GM23338 (cell line): ENCODE measurements around the gene CDH12.

Source experiments
- CREB1 ChIP-seq: fragments of 250-450 bp; sonication (Bioruptor Pico); IDR thresholded peaks from 2 replicates; pipeline ENCODE4 v1.5.0; 2020; ENCODE audit warnings: low read depth, mild to moderate bottlenecking, moderate library complexity
- CTCF ChIP-seq, 2 experiments: fragments of 200-600 bp in 1 of 2; sonication (generic) in 1 of 2; conservative IDR thresholded peaks; 2 replicates each; pipeline versions ENCODE4 v1.5.1 to v1.6.1; 2016 to 2017; ENCODE audit warnings: antibody characterized with exemption in 2 of 2, low read depth in 2 of 2, mild to moderate bottlenecking in 2 of 2, moderate library complexity in 1 of 2
- ETS1 ChIP-seq: IDR thresholded peaks from 2 replicates; pipeline ENCODE4 v1.6.1; 2016; ENCODE audit warnings: antibody characterized with exemption
- EZH2 ChIP-seq: fragments of 200-600 bp; sonication (generic); IDR thresholded peaks from one replicate; pipeline ENCODE4 v1.8.0; 2017; ENCODE audit warnings: antibody characterized with exemption, mild to moderate bottlenecking, low read depth; ENCODE audit not compliant: unreplicated experiment
- EZH2phosphoT487 ChIP-seq: fragments of 200-600 bp; sonication (generic); IDR thresholded peaks from one replicate; pipeline ENCODE4 v1.8.1; 2018; ENCODE audit warnings: antibody characterized with exemption; ENCODE audit not compliant: unreplicated experiment
- JUNB ChIP-seq: IDR thresholded peaks from one replicate; pipeline ENCODE4 v1.6.1; 2016; ENCODE audit warnings: antibody characterized with exemption; ENCODE audit not compliant: unreplicated experiment
- NANOG ChIP-seq: IDR thresholded peaks from 2 replicates; pipeline ENCODE4 v1.6.1; 2016; ENCODE audit warnings: antibody characterized with exemption, borderline replicate concordance
- POLR2AphosphoS5 ChIP-seq: IDR thresholded peaks from 2 replicates; pipeline ENCODE4 v1.6.1; 2016; ENCODE audit warnings: antibody characterized with exemption, low read depth
- REST ChIP-seq: IDR thresholded peaks from one replicate; pipeline ENCODE4 v1.6.1; 2018; ENCODE audit warnings: antibody characterized with exemption; ENCODE audit not compliant: unreplicated experiment
- STAT1 ChIP-seq: IDR thresholded peaks from one replicate; pipeline ENCODE4 v1.6.1; 2016; ENCODE audit warnings: antibody characterized with exemption; ENCODE audit not compliant: unreplicated experiment

- no peak for TF ChIP-seq POLR2AphosphoS5
- no peak for TF ChIP-seq CTCF (conservative IDR thresholded peaks at IDR 0.05; ENCODE audit: low read depth in 2 of 2)
- TF ChIP-seq EZH2phosphoT487 = no peak
- no peak for TF ChIP-seq EZH2
- TF ChIP-seq JUNB = no peak
- TF ChIP-seq REST = no peak
- TF ChIP-seq ETS1 = no peak
- no peak for TF ChIP-seq CREB1
- TF ChIP-seq STAT1 = no peak
- no peak for TF ChIP-seq NANOG
These were observed 922.0 kb downstream of the CDH12 start for GRCh38 chr5:21931116-21931515.
